ENCODE data around the gene LRTM2. TPM values are rescaled to one million over a fixed set of nuclear protein-coding genes. Genes with fewer than 3 reads are reported as not detected.

Gene LRTM2
- total and polyA plus RNA-seq, 9 of the 15 experiments (the other 6 are each of a cell fraction or from before 2014, with no cell fraction given) = 0.09 TPM; not detected in 8

DNA sequence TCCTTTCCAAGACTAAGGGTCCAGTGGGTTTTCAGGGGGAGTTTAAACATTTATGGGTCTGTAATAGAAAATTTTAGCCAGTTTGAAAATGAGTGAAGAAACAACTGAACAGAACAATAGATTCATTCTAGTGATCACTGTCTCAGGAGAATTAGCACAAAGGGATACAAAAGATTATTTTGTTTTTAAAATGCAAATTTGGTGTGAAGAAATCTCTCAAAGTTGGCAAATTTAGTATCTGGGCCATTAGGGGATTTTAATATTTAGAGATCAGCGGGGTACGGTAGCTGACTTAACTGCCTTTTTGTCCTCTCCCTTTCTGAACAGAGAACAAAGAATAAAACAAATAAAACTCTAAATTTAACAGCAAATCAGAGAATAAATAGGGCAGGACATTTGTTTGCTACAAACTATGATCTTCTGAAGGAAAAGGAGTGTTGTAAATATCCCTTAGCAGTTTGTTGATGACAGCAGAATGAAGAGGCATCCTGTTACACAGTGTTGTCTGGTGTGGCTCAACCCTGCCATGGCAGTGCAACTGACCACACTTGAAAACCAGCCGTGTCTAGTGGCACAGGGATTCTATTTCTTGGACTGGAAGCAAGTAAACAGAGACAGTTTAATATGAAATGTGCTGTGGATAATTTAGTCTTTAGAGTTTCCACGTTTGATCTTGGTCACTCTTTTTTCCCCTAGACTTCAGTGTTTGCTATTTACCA lies 46.3 kb upstream of the LRTM2 start:
- in situ Hi-C loops (cut with MboI) (no loop called here), intact Hi-C loops (cut with micrococcal nuclease) (no loop called here)
- peaks cover 4% of the 10 kb centered on the region for H4K20me1 ChIP-seq (replicated peaks; ENCODE audit: control insufficient read depth, insufficient read depth, low read length)
- H3K36me3 ChIP-seq (ENCODE audit: control insufficient read depth, insufficient read depth, low read length) = peaks cover 71% of the 10 kb centered on the region
- CTCF ChIA-PET (ENCODE audit: low intra/inter-chr PET ratio) = no interaction called here
- 85% methylated on average over 4 of the region's 4 CpGs for WGBS (ENCODE audit: insufficient coverage, low coverage, missing lambda C conversion rate)
- no peaks in the 10 kb centered on the region; a peak in 1 of 5 replicates for H3K4me1 ChIP-seq (replicated peaks in 1 of 2; ENCODE audit: control insufficient read depth in 2 of 2, insufficient read depth in 2 of 2, low read length in 2 of 2)
- FAIRE-seq (no peak), DNase-seq (ENCODE audit: extremely low read depth in 1 of 4, low spot score in 3 of 4) (no peak), ATAC-seq (no peak)
- H3K9me1 ChIP-seq (ENCODE audit: control insufficient read depth, insufficient read depth, low read length) = no peaks in the 10 kb centered on the region
- H3K79me2 ChIP-seq (ENCODE audit: control insufficient read depth, insufficient read depth, low read length) = peaks cover 48% of the 10 kb centered on the region
- no peaks in the 10 kb centered on the region for H3K27me3 ChIP-seq (ENCODE audit: control insufficient read depth in 2 of 2, insufficient read depth in 2 of 2, low read length in 2 of 2)
- BruUV-seq (replicated peaks) = no TSS peak
- POLR2A ChIA-PET = no interaction called here
- no peak overlapping the region for H2AFZ ChIP-seq (ENCODE audit: low read depth, low read length)
- H3K9me3 ChIP-seq (replicated peaks; ENCODE audit: control insufficient read depth, insufficient read depth, low read depth, low read length) = no peaks in the 10 kb centered on the region
- no peak overlapping the region for H3K9ac ChIP-seq (ENCODE audit: insufficient read depth in 1 of 2, low read depth in 2 of 2, low read length in 2 of 2)
- no peak overlapping the region for H3K27ac ChIP-seq (ENCODE audit: extremely low read depth, low read depth, low read length)
- no peak overlapping the region for H3K4me2 ChIP-seq (ENCODE audit: insufficient read depth, low read length)
- no peak overlapping the region for H3K4me3 ChIP-seq
- TF ChIP-seq FOSL1 (tag; conservative IDR thresholded peaks at IDR 0.05) = no peak
- no peak for TF ChIP-seq ZNF589 (CRISPR knock-in tag; IDR thresholded peaks at IDR 0.05; ENCODE audit: low read depth)
- TF ChIP-seq, protein P1, sequence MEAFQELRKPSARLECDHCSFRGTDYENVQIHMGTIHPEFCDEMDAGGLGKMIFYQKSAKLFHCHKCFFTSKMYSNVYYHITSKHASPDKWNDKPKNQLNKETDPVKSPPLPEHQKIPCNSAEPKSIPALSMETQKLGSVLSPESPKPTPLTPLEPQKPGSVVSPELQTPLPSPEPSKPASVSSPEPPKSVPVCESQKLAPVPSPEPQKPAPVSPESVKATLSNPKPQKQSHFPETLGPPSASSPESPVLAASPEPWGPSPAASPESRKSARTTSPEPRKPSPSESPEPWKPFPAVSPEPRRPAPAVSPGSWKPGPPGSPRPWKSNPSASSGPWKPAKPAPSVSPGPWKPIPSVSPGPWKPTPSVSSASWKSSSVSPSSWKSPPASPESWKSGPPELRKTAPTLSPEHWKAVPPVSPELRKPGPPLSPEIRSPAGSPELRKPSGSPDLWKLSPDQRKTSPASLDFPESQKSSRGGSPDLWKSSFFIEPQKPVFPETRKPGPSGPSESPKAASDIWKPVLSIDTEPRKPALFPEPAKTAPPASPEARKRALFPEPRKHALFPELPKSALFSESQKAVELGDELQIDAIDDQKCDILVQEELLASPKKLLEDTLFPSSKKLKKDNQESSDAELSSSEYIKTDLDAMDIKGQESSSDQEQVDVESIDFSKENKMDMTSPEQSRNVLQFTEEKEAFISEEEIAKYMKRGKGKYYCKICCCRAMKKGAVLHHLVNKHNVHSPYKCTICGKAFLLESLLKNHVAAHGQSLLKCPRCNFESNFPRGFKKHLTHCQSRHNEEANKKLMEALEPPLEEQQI (IDR thresholded peaks at IDR 0.05) = no peak
- no peak for TF ChIP-seq ZBTB1 (CRISPR knock-in tag; IDR thresholded peaks at IDR 0.05; ENCODE audit: borderline replicate concordance, low read depth)
- no peak for TF ChIP-seq SPI1 (IDR thresholded peaks at IDR 0.05; ENCODE audit: borderline replicate concordance, low read depth, low read length)
- TF ChIP-seq TCF7 (IDR thresholded peaks at IDR 0.05; ENCODE audit: borderline replicate concordance) = no peak
- TF ChIP-seq CBFB (CRISPR knock-in tag; IDR thresholded peaks at IDR 0.05) = no peak
- TF ChIP-seq MTA1 (IDR thresholded peaks at IDR 0.05; ENCODE audit: borderline replicate concordance) = no peak
- TF ChIP-seq MEIS2 (IDR thresholded peaks at IDR 0.05; ENCODE audit: partially characterized antibody) = no peak
- no peak for TF ChIP-seq STAG1 (CRISPR knock-in tag; IDR thresholded peaks at IDR 0.05; ENCODE audit: borderline replicate concordance)
- no peak for TF ChIP-seq FOS (IDR thresholded peaks at IDR 0.05; ENCODE audit: extremely low read depth, insufficient read length)
- TF ChIP-seq, protein P2, sequence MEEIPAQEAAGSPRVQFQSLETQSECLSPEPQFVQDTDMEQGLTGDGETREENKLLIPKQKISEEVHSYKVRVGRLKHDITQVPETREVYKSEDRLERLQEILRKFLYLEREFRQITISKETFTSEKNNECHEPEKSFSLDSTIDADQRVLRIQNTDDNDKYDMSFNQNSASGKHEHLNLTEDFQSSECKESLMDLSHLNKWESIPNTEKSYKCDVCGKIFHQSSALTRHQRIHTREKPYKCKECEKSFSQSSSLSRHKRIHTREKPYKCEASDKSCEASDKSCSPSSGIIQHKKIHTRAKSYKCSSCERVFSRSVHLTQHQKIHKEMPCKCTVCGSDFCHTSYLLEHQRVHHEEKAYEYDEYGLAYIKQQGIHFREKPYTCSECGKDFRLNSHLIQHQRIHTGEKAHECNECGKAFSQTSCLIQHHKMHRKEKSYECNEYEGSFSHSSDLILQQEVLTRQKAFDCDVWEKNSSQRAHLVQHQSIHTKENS (CRISPR knock-in tag; IDR thresholded peaks at IDR 0.05) = no peak
- TF ChIP-seq, protein P3, sequence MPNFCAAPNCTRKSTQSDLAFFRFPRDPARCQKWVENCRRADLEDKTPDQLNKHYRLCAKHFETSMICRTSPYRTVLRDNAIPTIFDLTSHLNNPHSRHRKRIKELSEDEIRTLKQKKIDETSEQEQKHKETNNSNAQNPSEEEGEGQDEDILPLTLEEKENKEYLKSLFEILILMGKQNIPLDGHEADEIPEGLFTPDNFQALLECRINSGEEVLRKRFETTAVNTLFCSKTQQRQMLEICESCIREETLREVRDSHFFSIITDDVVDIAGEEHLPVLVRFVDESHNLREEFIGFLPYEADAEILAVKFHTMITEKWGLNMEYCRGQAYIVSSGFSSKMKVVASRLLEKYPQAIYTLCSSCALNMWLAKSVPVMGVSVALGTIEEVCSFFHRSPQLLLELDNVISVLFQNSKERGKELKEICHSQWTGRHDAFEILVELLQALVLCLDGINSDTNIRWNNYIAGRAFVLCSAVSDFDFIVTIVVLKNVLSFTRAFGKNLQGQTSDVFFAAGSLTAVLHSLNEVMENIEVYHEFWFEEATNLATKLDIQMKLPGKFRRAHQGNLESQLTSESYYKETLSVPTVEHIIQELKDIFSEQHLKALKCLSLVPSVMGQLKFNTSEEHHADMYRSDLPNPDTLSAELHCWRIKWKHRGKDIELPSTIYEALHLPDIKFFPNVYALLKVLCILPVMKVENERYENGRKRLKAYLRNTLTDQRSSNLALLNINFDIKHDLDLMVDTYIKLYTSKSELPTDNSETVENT (CRISPR knock-in tag; IDR thresholded peaks at IDR 0.05) = no peak
- no peak for TF ChIP-seq ILF3 (IDR thresholded peaks at IDR 0.05; ENCODE audit: borderline replicate concordance)
- TF ChIP-seq ATF7 (IDR thresholded peaks at IDR 0.05) = no peak
- no peak for TF ChIP-seq BACH1 (tag; IDR thresholded peaks at IDR 0.05)

All from K562 (cell line).